Measurements from ENCODE around the gene TMEM231. TPM values are rescaled to one million over a fixed set of nuclear protein-coding genes. Genes with fewer than 3 reads are reported as not detected.

Gene TMEM231
- total RNA-seq, 1 experiment from 2014 or later: 3.4 TPM

DNA sequence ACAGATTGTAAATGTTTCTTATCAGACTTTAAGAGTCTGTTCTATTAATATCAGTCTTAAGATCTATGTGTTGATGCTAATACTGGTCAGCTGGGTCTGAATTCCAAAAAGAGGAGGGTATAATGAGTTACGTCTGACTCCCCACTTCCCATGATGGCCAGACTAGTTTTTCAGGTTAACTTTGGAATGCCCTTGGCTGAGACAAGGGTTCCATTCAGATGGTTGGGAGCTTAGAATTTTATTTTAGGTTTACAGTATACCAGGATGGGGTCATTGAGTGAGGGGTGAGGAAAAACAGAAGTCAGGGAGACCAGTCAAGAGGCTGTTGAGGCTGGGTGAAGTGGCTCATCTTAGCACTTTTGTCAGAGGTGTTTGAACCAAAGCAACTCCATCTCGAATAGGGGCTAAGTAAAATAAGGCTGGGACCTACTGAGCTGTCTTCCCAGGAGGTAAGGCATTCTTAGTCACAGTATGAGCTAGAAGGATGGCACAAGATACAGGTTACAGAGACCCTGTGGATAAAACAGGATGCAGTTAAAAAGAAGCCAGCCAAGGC, 2.9 kb upstream of the TMEM231 start:
- Histone ChIP-seq H3K9ac (ENCODE audit: extremely low read depth, insufficient read length, low read length) (no peak overlapping the region), H4K20me1 (ENCODE audit: control insufficient read depth, insufficient read depth, insufficient read length) (no peaks in the 10 kb centered on the region), H2BK12ac (ENCODE audit: insufficient read length, low read depth, low read length) (no peak overlapping the region), H3K4me2 (ENCODE audit: insufficient read depth, insufficient read length, low read length) (no peak overlapping the region), H2BK15ac (ENCODE audit: low read depth, low read length) (no peak overlapping the region), H3K23me2 (ENCODE audit: insufficient read length, low read depth, low read length, poor library complexity, severe bottlenecking) (peaks cover 8% of the 10 kb centered on the region), H2BK20ac (ENCODE audit: low read depth, low read length, poor library complexity, severe bottlenecking) (no peak overlapping the region), H3K18ac (ENCODE audit: insufficient read length, low read depth, low read length) (no peak overlapping the region), H3K14ac (ENCODE audit: insufficient read depth, low read length) (no peak overlapping the region), H2BK5ac (ENCODE audit: insufficient read length, low read length) (no peak overlapping the region), H3K79me2 (ENCODE audit: insufficient read depth, low read length) (no peaks in the 10 kb centered on the region), H3K27me3 (ENCODE audit: insufficient read depth, low read length) (no peaks in the 10 kb centered on the region), H2AK5ac (ENCODE audit: insufficient read length, low read length) (no peak overlapping the region), H4K91ac (ENCODE audit: insufficient read length, low read depth, low read length) (no peak overlapping the region), H3K56ac (ENCODE audit: insufficient read length, low read depth, low read length) (no peak overlapping the region), H3K23ac (ENCODE audit: insufficient read length, low read depth, low read length) (no peak overlapping the region), H2BK120ac (ENCODE audit: low read depth, low read length, poor library complexity, severe bottlenecking) (no peak overlapping the region), H2AFZ (ENCODE audit: low read length) (no peak overlapping the region), H4K5ac (ENCODE audit: insufficient read length, low read depth, low read length) (no peak overlapping the region), H3K79me1 (ENCODE audit: insufficient read depth, low read depth, low read length, poor library complexity, severe bottlenecking) (no peaks in the 10 kb centered on the region), H3K9me3 (ENCODE audit: control insufficient read depth, low read depth, low read length) (no peaks in the 10 kb centered on the region), H3K27ac (ENCODE audit: insufficient read length, low read depth, low read length) (no peak overlapping the region), H3K4me1 (ENCODE audit: insufficient read depth, low read length) (peaks cover 7% of the 10 kb centered on the region; the same call in 1 of the 2 replicates), H4K8ac (replicated peaks; ENCODE audit: insufficient read length, low read depth, low read length) (no peak overlapping the region), H3K4ac (ENCODE audit: low read depth, low read length) (no peak overlapping the region), H3T11ph (ENCODE audit: low read length) (no peak overlapping the region)
- no CpG with 5 or more reads among the region's 2 CpGs for WGBS (ENCODE audit: extremely low coverage, insufficient read length, low lambda C conversion rate)
- no peaks in the 10 kb centered on the region for H3K9me3 Mint-ChIP-seq
- H3K4me3 Mint-ChIP-seq: 0 out of 5 replicates have a peak overlapping the region, but pooled peaks of 1 of the 2 experiments have one; percentile 0
- no peak overlapping the region for H3K27ac Mint-ChIP-seq
- H3K36me3 Mint-ChIP-seq (ENCODE audit: insufficient read depth in 1 of 3, low read depth in 3 of 3): no peaks in the 10 kb centered on the region
- peaks cover 4% of the 10 kb centered on the region for H3K27me3 Mint-ChIP-seq (ENCODE audit: low read depth)
- TF ChIP-seq, protein P1, sequence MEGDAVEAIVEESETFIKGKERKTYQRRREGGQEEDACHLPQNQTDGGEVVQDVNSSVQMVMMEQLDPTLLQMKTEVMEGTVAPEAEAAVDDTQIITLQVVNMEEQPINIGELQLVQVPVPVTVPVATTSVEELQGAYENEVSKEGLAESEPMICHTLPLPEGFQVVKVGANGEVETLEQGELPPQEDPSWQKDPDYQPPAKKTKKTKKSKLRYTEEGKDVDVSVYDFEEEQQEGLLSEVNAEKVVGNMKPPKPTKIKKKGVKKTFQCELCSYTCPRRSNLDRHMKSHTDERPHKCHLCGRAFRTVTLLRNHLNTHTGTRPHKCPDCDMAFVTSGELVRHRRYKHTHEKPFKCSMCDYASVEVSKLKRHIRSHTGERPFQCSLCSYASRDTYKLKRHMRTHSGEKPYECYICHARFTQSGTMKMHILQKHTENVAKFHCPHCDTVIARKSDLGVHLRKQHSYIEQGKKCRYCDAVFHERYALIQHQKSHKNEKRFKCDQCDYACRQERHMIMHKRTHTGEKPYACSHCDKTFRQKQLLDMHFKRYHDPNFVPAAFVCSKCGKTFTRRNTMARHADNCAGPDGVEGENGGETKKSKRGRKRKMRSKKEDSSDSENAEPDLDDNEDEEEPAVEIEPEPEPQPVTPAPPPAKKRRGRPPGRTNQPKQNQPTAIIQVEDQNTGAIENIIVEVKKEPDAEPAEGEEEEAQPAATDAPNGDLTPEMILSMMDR (conservative IDR thresholded peaks at IDR 0.05): no peak
- no peak for DNase-seq
- peaks cover 27 to 34% of the 10 kb centered on the region in 2 experiments for H3K4me1 Mint-ChIP-seq
